GM18498 (cell line): Measurements from ENCODE around the gene ARHGEF37.
"Not testable (repeated sequence)": the region's sequence is repeated elsewhere in the genome, so short reads cannot be mapped to it uniquely, and the experiment has no call there.

Experiments
- ATAC-seq: cut with Tn5 transposase; IDR thresholded peaks from one replicate; pipeline ENCODE4 v1.9.1; 2021; ENCODE audit warnings: mild to moderate bottlenecking, moderate library complexity; ENCODE audit not compliant: unreplicated experiment

ARHGEF37 gene

DNA sequence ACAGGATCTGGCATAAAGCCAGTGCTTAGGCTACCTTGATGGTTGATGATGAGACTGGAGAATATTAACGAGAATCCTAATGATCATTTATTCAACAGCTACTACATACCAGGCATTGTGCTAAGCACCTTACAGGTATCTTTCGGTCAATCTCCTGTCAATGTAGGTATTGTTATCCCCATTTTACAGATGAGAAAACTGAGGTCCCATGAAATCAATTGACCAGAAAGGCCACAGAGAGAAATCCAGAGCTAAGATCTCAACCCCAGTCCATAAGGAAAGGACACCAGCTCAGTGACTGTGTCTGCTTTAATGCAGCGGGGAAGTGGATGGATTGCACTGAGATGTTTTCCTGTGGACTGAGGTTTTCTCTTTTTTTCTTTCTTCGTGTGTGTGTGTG lies 63.3 kb downstream of the ARHGEF37 start:
- ATAC-seq, result no peak

GRCh38 chr5:149645236-149645635 lies 63.9 kb downstream of the ARHGEF37 start:
- ATAC-seq, result no peak

DNA sequence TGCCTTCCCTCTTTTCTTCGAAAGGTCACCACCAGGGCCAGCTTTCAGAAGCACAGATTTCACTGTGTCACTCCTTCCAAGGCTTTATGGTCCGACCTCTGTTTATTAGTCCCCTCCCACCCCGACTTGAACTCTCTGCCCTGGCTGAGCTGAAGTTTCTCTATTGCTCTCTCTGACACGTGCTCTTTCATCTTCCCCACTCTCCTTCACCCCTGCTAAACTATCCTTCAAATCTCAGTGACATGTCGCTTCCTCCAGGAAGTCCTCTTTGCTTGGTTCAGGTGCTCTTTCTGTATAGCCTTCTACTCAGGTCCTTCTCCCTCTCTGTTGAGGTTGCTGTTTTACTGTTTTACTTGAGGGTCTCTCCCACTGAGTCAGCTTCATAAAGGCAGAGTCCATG lies 64.4 kb downstream of the ARHGEF37 start:
- no peak for ATAC-seq

GRCh38 chr5:149646564-149646963 lies 65.3 kb downstream of the ARHGEF37 start:
- ATAC-seq, result no peak

GRCh38 chr5:149647334-149647733 lies 66.0 kb downstream of the ARHGEF37 start:
- no peak for ATAC-seq

- not testable (repeated sequence) for ATAC-seq
These were observed 67.4 kb downstream of the ARHGEF37 start for GRCh38 chr5:149648464-149649393.

GRCh38 chr5:149649730-149650129 lies 68.4 kb downstream of the ARHGEF37 start:
- not testable (repeated sequence) for ATAC-seq

- ATAC-seq, result no peak
These were observed 70.4 kb downstream of the ARHGEF37 start for GRCh38 chr5:149651686-149652085.

GRCh38 chr5:149652697-149653096 lies 71.4 kb downstream of the ARHGEF37 start:
- no peak for ATAC-seq

DNA sequence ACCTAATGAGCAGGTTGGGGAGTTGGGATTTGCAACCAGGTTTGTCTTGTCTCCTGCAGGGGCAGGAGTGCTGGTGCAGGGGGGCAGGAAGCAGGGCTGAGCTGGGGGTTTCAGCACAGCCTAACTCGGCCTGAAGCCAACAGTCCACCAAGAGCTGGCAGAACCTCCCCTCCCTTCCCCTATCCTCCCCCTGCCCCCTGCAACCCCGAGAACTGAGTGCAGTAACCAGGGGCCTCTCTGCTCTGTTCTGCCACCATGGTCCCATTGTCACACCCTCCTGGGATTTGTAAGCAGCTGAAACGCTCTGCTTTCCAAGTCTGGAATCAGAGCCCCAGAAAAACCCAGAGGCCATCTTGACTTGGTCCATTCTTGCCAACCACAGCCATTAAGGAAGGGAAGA lies 72.9 kb downstream of the ARHGEF37 start:
- ATAC-seq, result no peak

- no peak for ATAC-seq
These were observed 73.7 kb downstream of the ARHGEF37 start for GRCh38 chr5:149654883-149655505.

DNA sequence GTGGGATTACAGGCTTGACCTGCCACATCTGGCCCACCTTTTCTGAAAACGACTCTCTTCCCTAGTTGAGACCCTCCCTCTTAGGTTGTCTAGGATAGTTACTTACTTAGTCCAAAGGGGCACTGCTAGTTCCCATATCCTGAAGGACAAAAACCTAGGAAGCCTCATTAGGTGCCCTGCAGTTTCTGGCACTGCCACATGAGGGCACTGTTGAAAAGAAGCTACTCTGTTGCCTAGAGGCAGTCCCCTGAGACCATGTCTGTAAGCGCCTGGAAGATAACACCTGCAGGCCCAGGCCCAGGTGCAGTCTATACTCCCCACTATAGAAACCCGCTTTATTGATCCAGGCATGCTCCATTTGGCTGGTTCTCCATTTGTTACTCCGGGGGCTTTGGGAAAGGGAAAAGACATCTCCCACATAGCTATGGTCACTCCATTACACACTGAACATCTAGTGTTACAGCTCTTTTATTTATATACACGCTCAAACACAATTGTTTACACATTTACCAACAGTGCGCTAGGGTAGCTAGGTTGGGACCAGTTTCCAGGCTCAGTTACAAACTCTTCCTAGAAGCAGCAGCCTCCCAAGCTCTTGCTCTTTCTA lies 75.4 kb downstream of the ARHGEF37 start:
- no peak for ATAC-seq

DNA sequence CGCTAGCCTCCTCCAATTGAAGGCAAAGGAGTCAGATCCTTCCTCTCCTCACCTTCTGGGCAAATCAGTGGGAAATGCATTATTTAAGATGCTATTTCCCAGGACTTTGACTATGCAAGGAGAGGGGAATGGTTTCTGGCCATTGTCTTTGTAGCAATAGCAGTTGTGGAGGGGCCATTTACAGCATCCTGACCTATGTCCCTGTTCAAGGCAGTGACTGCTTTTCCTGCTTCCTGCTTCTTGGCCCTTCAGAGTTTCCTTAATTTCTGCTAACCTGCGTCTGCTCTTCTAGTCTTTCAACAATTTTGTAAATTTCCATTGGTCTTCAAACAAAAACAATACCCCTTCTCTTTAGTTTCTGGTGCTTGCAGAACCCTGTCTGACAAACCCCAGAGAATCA lies 76.0 kb downstream of the ARHGEF37 start:
- no peak for ATAC-seq

GRCh38 chr5:149658299-149658698 lies 77.0 kb downstream of the ARHGEF37 start:
- no peak for ATAC-seq

GRCh38 chr5:149664083-149664482 lies 82.8 kb downstream of the ARHGEF37 start:
- no peak for ATAC-seq

DNA sequence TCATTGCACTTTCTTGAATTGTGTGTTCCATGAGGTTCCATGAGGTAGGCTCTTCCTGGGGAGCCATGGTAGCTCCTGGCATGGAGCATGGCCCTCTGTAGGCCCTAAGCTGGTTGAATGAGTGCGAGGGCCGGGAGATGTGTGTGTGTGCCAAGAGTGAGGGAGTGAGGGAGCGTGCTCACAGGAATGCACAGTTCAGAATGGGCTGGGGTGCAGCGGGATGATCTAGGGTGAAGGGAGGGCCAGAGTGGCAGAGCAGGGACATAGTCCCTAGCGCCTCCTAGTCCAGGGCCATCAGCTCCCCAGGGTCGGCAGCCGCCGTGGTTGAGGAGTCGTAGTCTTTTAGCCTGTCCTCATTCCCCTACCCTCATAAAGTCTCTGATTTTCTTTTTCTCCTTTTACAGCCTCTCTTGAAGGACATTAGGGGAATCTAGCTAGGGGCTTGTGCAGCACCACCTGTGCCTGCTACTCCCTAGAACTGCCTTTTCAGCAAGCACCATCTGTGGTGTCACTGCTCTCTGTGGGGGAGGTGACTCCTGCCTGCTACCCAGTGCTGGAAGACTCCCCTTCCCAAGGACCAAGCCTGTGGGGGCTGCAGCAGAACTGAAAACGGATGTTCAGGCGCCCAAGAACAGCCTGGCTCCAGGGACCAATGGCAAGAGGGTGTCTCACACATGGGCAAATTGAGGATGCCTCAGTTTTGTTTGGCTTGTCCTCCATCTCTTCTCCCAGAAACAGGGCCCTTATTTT lies 83.5 kb downstream of the ARHGEF37 start:
- ATAC-seq, result no peak

DNA sequence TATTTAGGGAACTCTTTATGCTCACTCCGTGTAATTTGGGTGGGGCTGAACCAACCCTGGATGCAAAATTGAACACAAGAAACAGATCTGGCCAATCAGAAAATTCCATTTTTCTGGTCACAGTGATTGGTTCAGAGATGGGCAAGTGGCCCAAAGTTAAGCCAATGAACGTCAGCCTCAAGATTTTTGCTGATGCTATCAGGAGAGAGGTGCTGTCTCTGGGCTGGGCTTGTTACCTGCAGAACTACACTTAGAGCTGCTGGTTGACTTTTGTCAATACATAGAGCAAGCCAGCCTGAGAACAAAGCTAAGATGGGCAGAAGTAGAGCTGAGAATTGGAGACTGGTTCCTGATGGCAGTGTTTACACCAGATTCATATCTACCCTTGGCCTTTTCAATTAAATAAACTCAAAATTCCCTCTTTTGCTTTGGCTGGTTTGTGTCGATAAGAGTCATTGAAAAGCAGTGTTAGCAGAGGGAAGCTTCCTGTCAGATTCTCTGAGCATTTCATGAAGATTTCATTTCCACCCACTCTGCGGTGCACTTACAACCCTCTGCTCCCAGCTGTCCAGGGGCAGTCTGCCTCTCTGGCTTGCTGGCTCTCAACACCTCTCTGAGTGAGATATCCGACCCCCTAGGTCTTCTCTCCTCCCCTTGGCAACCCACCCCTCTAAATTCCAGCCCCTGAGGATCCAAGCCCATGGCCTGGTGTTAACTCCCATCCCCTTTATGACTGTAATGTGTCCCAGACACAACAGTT lies 84.3 kb downstream of the ARHGEF37 start:
- no peak for ATAC-seq

GRCh38 chr5:149666212-149666852 lies 85.0 kb downstream of the ARHGEF37 start:
- no peak for ATAC-seq

DNA sequence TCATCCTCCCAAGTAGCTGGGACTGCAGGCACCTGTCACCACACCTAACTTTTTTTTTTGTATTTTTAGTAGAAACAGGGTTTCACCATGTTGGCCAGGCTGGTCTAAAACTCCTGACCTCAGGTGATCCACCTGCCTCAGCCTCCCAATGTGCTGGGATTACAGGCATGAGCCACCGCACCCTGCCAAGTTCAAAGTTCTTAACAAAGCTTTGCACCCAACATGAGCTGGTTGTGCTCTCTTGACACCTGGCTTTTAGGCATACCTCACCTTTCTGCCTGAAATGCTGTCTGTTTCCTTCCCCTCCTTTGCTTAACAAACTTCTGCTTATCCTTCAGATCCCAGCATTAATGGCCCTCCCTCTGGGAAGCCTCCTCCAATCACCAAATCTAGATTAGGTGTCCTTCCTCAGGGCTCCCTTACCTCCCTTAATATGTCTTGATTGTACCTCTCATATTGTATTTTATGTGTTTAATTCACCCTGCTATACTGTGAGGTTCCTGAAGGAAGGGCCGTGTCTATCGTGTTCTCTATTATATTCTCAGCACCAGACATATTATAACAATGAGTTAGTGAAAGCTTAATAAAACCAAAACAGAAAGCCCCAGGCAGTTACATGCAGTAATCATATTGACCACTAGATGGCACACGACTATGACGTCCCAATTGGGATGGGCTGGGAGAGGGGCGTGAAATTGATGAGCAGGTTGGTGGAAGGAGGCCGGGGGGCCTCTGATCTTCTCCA lies 86.0 kb downstream of the ARHGEF37 start:
- no peak for ATAC-seq
